PC-9 (cell line): Measurements from ENCODE around the gene RELCH.

Source experiments
- CTCF ChIP-seq: fragments of 200-600 bp; sonication (generic); conservative IDR thresholded peaks from 2 replicates; pipeline ENCODE4 v1.6.1; 2017; ENCODE audit warnings: mixed run types, antibody characterized with exemption, mild to moderate bottlenecking, moderate library complexity
- EZH2 ChIP-seq: fragments of 200-600 bp; sonication (generic); IDR thresholded peaks from 2 replicates; pipeline ENCODE4 v1.8.0; 2017; ENCODE audit warnings: antibody characterized with exemption, low read depth

DNA sequence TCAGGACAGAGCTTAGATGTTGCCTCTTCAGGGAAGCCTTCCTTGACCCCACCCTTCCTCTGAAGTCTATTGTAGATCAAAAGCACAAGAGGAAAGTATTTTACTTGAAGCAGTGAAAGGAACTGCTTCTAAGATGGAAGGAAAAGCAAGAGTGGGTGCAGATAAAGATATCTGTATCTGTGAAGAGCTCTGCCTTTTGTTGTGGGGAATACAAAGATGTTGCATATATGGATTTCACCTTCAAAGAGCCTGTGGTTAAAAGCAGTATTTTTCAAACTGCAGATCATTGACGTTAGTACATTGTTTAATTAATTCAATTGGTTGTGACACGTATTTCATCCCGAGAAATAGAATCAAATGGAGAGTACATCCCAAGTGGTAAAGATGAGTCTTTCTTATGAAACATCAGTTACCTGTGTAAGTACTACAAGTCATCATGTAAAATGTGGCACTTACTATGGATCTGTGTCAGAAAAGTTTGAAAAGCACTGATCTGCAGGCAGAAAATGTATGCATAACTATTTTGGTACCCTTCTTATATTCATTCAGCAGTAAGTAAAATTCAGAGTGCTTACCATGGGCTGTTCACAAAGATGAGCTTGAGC is 113.4 kb downstream of the RELCH start:
- TF ChIP-seq EZH2 (no peak), CTCF (no peak)
